HepG2 (cell line): ENCODE measurements around the gene HOXD8. TPM values are rescaled to one million over a fixed set of nuclear protein-coding genes. Genes with fewer than 3 reads are reported as not detected.

Source experiments
- ATAC-seq: fragments of 200-7000 bp; cut with Tn5 transposase; 3 replicates; pipeline ENCODE4 v1.9.1; 2020; ENCODE audit warnings: mild to moderate bottlenecking, moderate library complexity
- BruUV-seq: library from RNA; stranded (reverse); fragments of 400-500 nt; replicated peaks from 2 replicates; lab custom pipeline; 2021; lab: Mats Ljungman, UMichigan
- CTCF ChIA-PET: fragments of 300-600 bp; formaldehyde crosslinking; extraction: SDS; loops from one replicate; lab custom pipeline; 2021; ENCODE audit warnings: low total read pairs, inconsistent platforms, low intra/inter-chr PET ratio; lab: Yijun Ruan, JAX
- POLR2A ChIA-PET: fragments of 350-600 bp; sonication (Branson Sonifier 250); formaldehyde crosslinking; loops from one replicate; lab custom pipeline; 2020; ENCODE audit warnings: antibody characterized with exemption, inconsistent platforms; lab: Yijun Ruan, JAX
- DNase-seq: peaks from one replicate; pipeline ENCODE4 v3.0.0-alpha.2; 2015; ENCODE audit warnings: low spot score
- FAIRE-seq: peaks from 3 replicates; lab custom pipeline; 2011; peaks lifted over from hg19 to GRCh38; lab: Jason Lieb, UNC
- H2AFZ ChIP-seq: one replicate; pipeline ENCODE4 v1.6.1; 2011; ENCODE audit warnings: low read length, inconsistent platforms
- H3K27ac ChIP-seq: fragments of 300-600 bp; 3 replicates; pipeline ENCODE4 v1.8.0; 2011; ENCODE audit warnings: mixed run types, mild to moderate bottlenecking, mixed read lengths, low read length, inconsistent platforms; ENCODE audit not compliant: insufficient read depth; ENCODE audit errors: extremely low read length
- H3K27me3 ChIP-seq, 2 experiments: fragments of 200-600 bp in 1 of 2; 2 replicates in 1 of 2; 3 replicates in 1 of 2; pipeline versions ENCODE4 v1.6.0 to v1.8.0; 2011; ENCODE audit warnings: low read length in 2 of 2, mild to moderate bottlenecking in 2 of 2, moderate library complexity in 2 of 2, inconsistent platforms in 1 of 2; ENCODE audit not compliant: insufficient read depth in 2 of 2, control insufficient read depth in 1 of 2
- H3K36me3 ChIP-seq, 2 experiments: fragments of 200-600 bp in 1 of 2; replicated peaks in 1 of 2; 2 replicates in 1 of 2; 3 replicates in 1 of 2; pipeline versions ENCODE4 v1.5.1 to v1.8.0; 2011; ENCODE audit warnings: low read length in 2 of 2, inconsistent platforms in 1 of 2; ENCODE audit not compliant: insufficient read depth in 2 of 2, control insufficient read depth in 1 of 2
- H3K4me1 ChIP-seq: 2 replicates; pipeline ENCODE4 v1.5.1; 2012; ENCODE audit warnings: low read length, inconsistent platforms; ENCODE audit not compliant: insufficient read depth
- H3K4me2 ChIP-seq: 2 replicates; pipeline ENCODE4 v1.6.0; 2011; ENCODE audit warnings: low read depth, low read length, inconsistent platforms
- H3K4me3 ChIP-seq, 3 experiments: fragments of 200-600 bp in 1 of 3; sonication (generic), shearing (Covaris generic) in 1 of 3; replicated peaks in 1 of 3; 2 replicates each; pipeline ENCODE4 v1.5.1; 2011 to 2016; ENCODE audit warnings: low read length in 3 of 3, inconsistent platforms in 2 of 3, low read depth in 2 of 3, mild to moderate bottlenecking in 2 of 3, control low read depth in 1 of 3, mixed read lengths in 1 of 3; ENCODE audit not compliant: insufficient read depth in 1 of 3
- H3K79me2 ChIP-seq: one replicate; pipeline ENCODE4 v1.6.1; 2011; ENCODE audit warnings: low read length, inconsistent platforms; ENCODE audit not compliant: insufficient read depth
- H3K9ac ChIP-seq: 2 replicates; pipeline ENCODE4 v1.6.0; 2011; ENCODE audit warnings: mild to moderate bottlenecking, low read depth, low read length, inconsistent platforms; ENCODE audit not compliant: insufficient read depth
- H3K9me3 ChIP-seq: 2 replicates; pipeline ENCODE4 v1.5.1; 2012; ENCODE audit warnings: mild to moderate bottlenecking, low read length
- H4K20me1 ChIP-seq: 2 replicates; pipeline ENCODE4 v1.6.0; 2011; ENCODE audit warnings: inconsistent platforms, mild to moderate bottlenecking, low read length, moderate library complexity; ENCODE audit not compliant: insufficient read depth
- DNMT3B ChIP-seq: conservative IDR thresholded peaks from 2 replicates; pipeline ENCODE4 v1.6.1; 2016; ENCODE audit warnings: missing biosample characterization, control low read depth
- NONO ChIP-seq, 2 experiments: fragments of 450-650 bp in 1 of 2; sonication (generic) in 1 of 2; formaldehyde crosslinking in 1 of 2; IDR thresholded peaks in 1 of 2; conservative IDR thresholded peaks in 1 of 2; 2 replicates each; pipeline versions ENCODE4 v1.6.1 to v1.8.0; 2017 to 2022; ENCODE audit warnings: mild to moderate bottlenecking in 1 of 2, missing genetic modification reagents in 1 of 2, moderate library complexity in 1 of 2
- PTBP1 ChIP-seq: fragments of 200-400 bp; formaldehyde crosslinking; IDR thresholded peaks from 2 replicates; pipeline ENCODE4 v1.6.1; 2018; ENCODE audit warnings: low read length, low read depth; ENCODE audit not compliant: poor library complexity, severe bottlenecking
- RXRA ChIP-seq: sonication (generic); formaldehyde crosslinking; IDR thresholded peaks from 2 replicates; pipeline ENCODE4 v1.5.1; 2020; ENCODE audit warnings: missing genetic modification reagents
- TRIM24 ChIP-seq: sonication (generic); formaldehyde crosslinking; IDR thresholded peaks from 2 replicates; pipeline ENCODE4 v1.8.0; 2022; ENCODE audit warnings: mild to moderate bottlenecking, missing genetic modification reagents
- ZNF44 ChIP-seq: sonication (generic); formaldehyde crosslinking; IDR thresholded peaks from 2 replicates; pipeline ENCODE4 v1.5.1; 2020; ENCODE audit warnings: mild to moderate bottlenecking, missing genetic modification reagents
- ZNF513 ChIP-seq: sonication (generic); formaldehyde crosslinking; conservative IDR thresholded peaks from 2 replicates; pipeline ENCODE4 v1.5.0; 2020; ENCODE audit warnings: missing genetic modification reagents
- ZNF549 ChIP-seq: sonication (generic); formaldehyde crosslinking; IDR thresholded peaks from 2 replicates; pipeline ENCODE4 v1.5.0; 2020; ENCODE audit warnings: missing genetic modification reagents
- ZNF589 ChIP-seq: sonication (generic); formaldehyde crosslinking; conservative IDR thresholded peaks from 2 replicates; pipeline ENCODE4 v1.8.0; 2022; ENCODE audit warnings: mild to moderate bottlenecking, moderate library complexity, missing genetic modification reagents
- ZNF672 ChIP-seq: sonication (generic); formaldehyde crosslinking; IDR thresholded peaks from 2 replicates; pipeline ENCODE4 v1.8.1; 2022; ENCODE audit warnings: missing genetic modification reagents
- ZNF766 ChIP-seq: sonication (generic); formaldehyde crosslinking; IDR thresholded peaks from 2 replicates; pipeline ENCODE4 v1.5.0; 2020; ENCODE audit warnings: missing genetic modification reagents, borderline replicate concordance
- WGBS: methylation state at CpG from one replicate; pipeline ENCODE4 v1.1.6; 2017; ENCODE audit warnings: low lambda C conversion rate; 5-methylcytosine and 5-hydroxymethylcytosine counted together
- in situ Hi-C: cut with HindIII; loops from 2 replicates; pipeline ENCODE4 v1.10.0; 2017; ENCODE audit warnings: low pct_unique_long_range_greater_than_20kb; ENCODE audit not compliant: extremely low pct_ligation_motif_present
- intact Hi-C: fragments of 100-400 bp; cut with micrococcal nuclease; formaldehyde crosslinking; loops from one replicate; pipeline ENCODE4 v1.10.0; 2022; ENCODE audit not compliant: unreplicated experiment
- polyA plus RNA-seq, 8 experiments: library from polyadenylated mRNA; depleted of rRNA in 3 of 8; stranded (reverse) in 7 of 8; unstranded in 1 of 8; fragments of >200 nt; fragmentation: Illumina TruSeq in 4 of 8; extraction: Trizol in 4 of 8; gene quantifications; 2 replicates each; pipeline versions ENCODE4 v1.2.1 to v1.2.3, GENCODE V29; 2011 to 2016; ENCODE audit warnings: low read depth in 4 of 8, missing spikeins in 1 of 8, mixed read lengths in 1 of 8; ENCODE audit not compliant: insufficient read depth in 1 of 8
- total RNA-seq, 5 experiments: library from RNA; depleted of rRNA; stranded (reverse); fragments of >200 nt; fragmentation: Illumina TruSeq; extraction: Trizol; gene quantifications; 2 replicates each; pipeline ENCODE4 v1.2.3, GENCODE V29; 2016; ENCODE audit warnings: low read depth in 1 of 5
- TF ChIP-seq, protein P1 (sequence below): sonication (generic); formaldehyde crosslinking; conservative IDR thresholded peaks from 2 replicates; pipeline ENCODE4 v1.4.0; 2020; ENCODE audit warnings: mild to moderate bottlenecking, missing genetic modification reagents, moderate library complexity
- TF ChIP-seq, protein P2 (sequence below): sonication (generic); formaldehyde crosslinking; IDR thresholded peaks from 2 replicates; pipeline ENCODE4 v1.5.1; 2020; ENCODE audit warnings: mild to moderate bottlenecking, missing genetic modification reagents

Gene HOXD8
- total and polyA plus RNA-seq, 2 of the 13 experiments (the other 11 are each of a cell fraction or from before 2014, with no cell fraction given), result not detected

GRCh38 chr2:176111846-176112374 is 17.6 kb upstream of the HOXD8 start (continued):
- TF ChIP-seq, protein P1, sequence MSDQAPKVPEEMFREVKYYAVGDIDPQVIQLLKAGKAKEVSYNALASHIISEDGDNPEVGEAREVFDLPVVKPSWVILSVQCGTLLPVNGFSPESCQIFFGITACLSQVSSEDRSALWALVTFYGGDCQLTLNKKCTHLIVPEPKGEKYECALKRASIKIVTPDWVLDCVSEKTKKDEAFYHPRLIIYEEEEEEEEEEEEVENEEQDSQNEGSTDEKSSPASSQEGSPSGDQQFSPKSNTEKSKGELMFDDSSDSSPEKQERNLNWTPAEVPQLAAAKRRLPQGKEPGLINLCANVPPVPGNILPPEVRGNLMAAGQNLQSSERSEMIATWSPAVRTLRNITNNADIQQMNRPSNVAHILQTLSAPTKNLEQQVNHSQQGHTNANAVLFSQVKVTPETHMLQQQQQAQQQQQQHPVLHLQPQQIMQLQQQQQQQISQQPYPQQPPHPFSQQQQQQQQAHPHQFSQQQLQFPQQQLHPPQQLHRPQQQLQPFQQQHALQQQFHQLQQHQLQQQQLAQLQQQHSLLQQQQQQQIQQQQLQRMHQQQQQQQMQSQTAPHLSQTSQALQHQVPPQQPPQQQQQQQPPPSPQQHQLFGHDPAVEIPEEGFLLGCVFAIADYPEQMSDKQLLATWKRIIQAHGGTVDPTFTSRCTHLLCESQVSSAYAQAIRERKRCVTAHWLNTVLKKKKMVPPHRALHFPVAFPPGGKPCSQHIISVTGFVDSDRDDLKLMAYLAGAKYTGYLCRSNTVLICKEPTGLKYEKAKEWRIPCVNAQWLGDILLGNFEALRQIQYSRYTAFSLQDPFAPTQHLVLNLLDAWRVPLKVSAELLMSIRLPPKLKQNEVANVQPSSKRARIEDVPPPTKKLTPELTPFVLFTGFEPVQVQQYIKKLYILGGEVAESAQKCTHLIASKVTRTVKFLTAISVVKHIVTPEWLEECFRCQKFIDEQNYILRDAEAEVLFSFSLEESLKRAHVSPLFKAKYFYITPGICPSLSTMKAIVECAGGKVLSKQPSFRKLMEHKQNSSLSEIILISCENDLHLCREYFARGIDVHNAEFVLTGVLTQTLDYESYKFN (CRISPR knock-in tag), result no peak
- no peak for TF ChIP-seq ZNF513 (CRISPR knock-in tag)

GRCh38 chr2:176112375-176113302 is 16.9 kb upstream of the HOXD8 start:
- H3K79me2 ChIP-seq, result no peaks in the 10 kb centered on the region
- in situ Hi-C loops, result no loop called here
- H3K4me1 ChIP-seq, result peaks cover 14% of the 10 kb centered on the region
- H3K4me3 ChIP-seq, result no peak overlapping the region
- ATAC-seq, result no peak
- ChIA-PET POLR2A (no interaction called here), CTCF (no interaction called here)
- no peak for FAIRE-seq
- no TSS peak for BruUV-seq
- H2AFZ ChIP-seq, result no peak overlapping the region
- WGBS, result 53% methylated on average over 19 of the region's 40 CpGs
- H3K36me3 ChIP-seq, result no peaks in the 10 kb centered on the region
- H3K27ac ChIP-seq, result no peak overlapping the region
- intact Hi-C loops, result loop anchor here (5.0 kb wide), 2 partner anchors 525 to 1035 kb away; no protein-coding TSS in a partner anchor
- H3K4me2 ChIP-seq, result no peak overlapping the region
- H3K9me3 ChIP-seq, result no peaks in the 10 kb centered on the region
- no peak for DNase-seq
- H4K20me1 ChIP-seq, result no peaks in the 10 kb centered on the region
- H3K9ac ChIP-seq, result no peak overlapping the region
- H3K27me3 ChIP-seq, result peaks cover 19 to 92% of the 10 kb centered on the region in 2 experiments; a peak in 4 of 5 replicates
- no peak for TF ChIP-seq ZNF672 (CRISPR knock-in tag)
- no peak for TF ChIP-seq NONO (IDR thresholded peaks at IDR 0.05)
- TF ChIP-seq NONO (CRISPR knock-in tag; conservative IDR thresholded peaks at IDR 0.05), result no peak
- TF ChIP-seq ZNF44, result no peak
- no peak for TF ChIP-seq PTBP1
- TF ChIP-seq, protein P2, sequence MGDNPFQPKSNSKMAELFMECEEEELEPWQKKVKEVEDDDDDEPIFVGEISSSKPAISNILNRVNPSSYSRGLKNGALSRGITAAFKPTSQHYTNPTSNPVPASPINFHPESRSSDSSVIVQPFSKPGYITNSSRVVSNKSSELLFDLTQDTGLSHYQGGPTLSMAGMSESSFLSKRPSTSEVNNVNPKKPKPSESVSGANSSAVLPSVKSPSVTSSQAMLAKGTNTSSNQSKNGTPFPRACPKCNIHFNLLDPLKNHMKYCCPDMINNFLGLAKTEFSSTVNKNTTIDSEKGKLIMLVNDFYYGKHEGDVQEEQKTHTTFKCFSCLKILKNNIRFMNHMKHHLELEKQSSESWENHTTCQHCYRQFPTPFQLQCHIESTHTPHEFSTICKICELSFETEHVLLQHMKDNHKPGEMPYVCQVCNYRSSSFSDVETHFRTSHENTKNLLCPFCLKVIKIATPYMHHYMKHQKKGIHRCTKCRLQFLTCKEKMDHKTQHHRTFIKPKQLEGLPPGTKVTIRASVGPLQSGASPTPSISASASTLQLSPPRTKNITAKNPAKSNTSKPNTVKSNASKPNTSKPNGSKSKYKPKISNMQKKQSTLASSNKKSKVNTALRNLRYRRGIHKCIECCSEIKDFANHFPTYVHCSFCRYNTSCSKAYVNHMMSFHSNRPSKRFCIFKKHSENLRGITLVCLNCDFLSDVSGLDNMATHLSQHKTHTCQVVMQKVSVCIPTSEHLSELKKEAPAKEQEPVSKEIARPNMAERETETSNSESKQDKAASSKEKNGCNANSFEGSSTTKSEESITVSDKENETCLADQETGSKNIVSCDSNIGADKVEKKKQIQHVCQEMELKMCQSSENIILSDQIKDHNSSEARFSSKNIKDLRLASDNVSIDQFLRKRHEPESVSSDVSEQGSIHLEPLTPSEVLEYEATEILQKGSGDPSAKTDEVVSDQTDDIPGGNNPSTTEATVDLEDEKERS (CRISPR knock-in tag), result no peak
- TF ChIP-seq ZNF549 (CRISPR knock-in tag), result no peak
- no peak for TF ChIP-seq DNMT3B (CRISPR knock-in tag)
- no peak for TF ChIP-seq ZNF589 (CRISPR knock-in tag)
- TF ChIP-seq ZNF766 (CRISPR knock-in tag), result no peak
- no peak for TF ChIP-seq TRIM24
- no peak for TF ChIP-seq RXRA (CRISPR knock-in tag)
